Lung (tissue), 12 donors: ENCODE data around the gene RNASE8. TPM values are rescaled to one million over a fixed set of nuclear protein-coding genes. Genes with fewer than 3 reads are reported as not detected.

ENCODE experiments used
- ATAC-seq: fragments of 200-7000 bp; cut with Tn5 transposase; one replicate; pipeline ENCODE4 v1.9.1; 2020; ENCODE audit warnings: moderate number of reproducible peaks; ENCODE audit not compliant: insufficient read depth, low FRiP score
- DNase-seq, 3 donors: peaks; one replicate each; pipeline ENCODE4 v3.0.0-alpha.2; 2013 to 2017
- H3K27ac ChIP-seq, 2 donors: one replicate each; pipeline ENCODE4 v1.5.1; 2013; ENCODE audit warnings: mild to moderate bottlenecking in 2 of 2, moderate library complexity in 2 of 2, control low read depth in 1 of 2, inconsistent platforms in 1 of 2, low read depth in 1 of 2, low read length in 1 of 2
- H3K27me3 ChIP-seq, 3 donors: one replicate each; pipeline ENCODE4 v1.5.1; 2013; ENCODE audit warnings: low read length in 2 of 3; ENCODE audit not compliant: control insufficient read depth in 3 of 3, insufficient read depth in 3 of 3
- H3K36me3 ChIP-seq, 4 donors: one replicate each; pipeline ENCODE4 v1.5.1; 2013; ENCODE audit warnings: low read length in 4 of 4, mild to moderate bottlenecking in 1 of 4, moderate library complexity in 1 of 4; ENCODE audit not compliant: control insufficient read depth in 4 of 4, insufficient read depth in 4 of 4
- H3K4me1 ChIP-seq, 5 donors: one replicate each; pipeline ENCODE4 v1.5.1; 2013; ENCODE audit warnings: low read length in 5 of 5, mild to moderate bottlenecking in 2 of 5, moderate library complexity in 1 of 5; ENCODE audit not compliant: control insufficient read depth in 5 of 5, insufficient read depth in 5 of 5
- H3K4me3 ChIP-seq: one replicate; pipeline ENCODE4 v1.5.1; 2013; ENCODE audit warnings: mild to moderate bottlenecking, control low read depth, moderate library complexity
- H3K9ac ChIP-seq, 2 donors: one replicate each; pipeline ENCODE4 v1.5.1; 2013; ENCODE audit warnings: low read length in 2 of 2, control low read depth in 1 of 2; ENCODE audit not compliant: insufficient read depth in 1 of 2
- H3K9me3 ChIP-seq, 4 donors: one replicate each; pipeline ENCODE4 v1.5.1; 2013; ENCODE audit warnings: low read length in 3 of 4, mild to moderate bottlenecking in 1 of 4, moderate library complexity in 1 of 4; ENCODE audit not compliant: control insufficient read depth in 4 of 4, insufficient read depth in 3 of 4
- WGBS, 2 donors: extraction: QIAGEN DNeasy Blood & Tissue Kit; methylation state at CpG; one replicate each; pipeline ENCODE4 v1.1.7; 2013; 5-methylcytosine and 5-hydroxymethylcytosine counted together
- polyA plus RNA-seq, 2 donors: library from polyadenylated mRNA; stranded (reverse); fragments of 200-250 nt; gene quantifications; one replicate each; pipeline ENCODE4 v1.2.1, GENCODE V29; 2013
- total RNA-seq, 2 donors: library from RNA; depleted of rRNA in 1 of 2; stranded (reverse); fragments of >200 nt in 1 of 2; gene quantifications; one replicate each; pipeline ENCODE4 v1.2.1, GENCODE V29; 2014 to 2021
- TF ChIP-seq, protein P1 (sequence below): IDR thresholded peaks from 2 replicates; pipeline ENCODE4 v1.5.1; 2012; ENCODE audit warnings: mild to moderate bottlenecking; ENCODE audit errors: control extremely low read depth, extremely low read depth
- donor health status: control.
- donor health status: control.
- donor health status: Bipolar disorder and iron deficiency.
- donor health status: healthy.
- donor health status: DM: yes; HTN: yes; CAD: no.

The RNASE8 gene
- total and polyA plus RNA-seq, 4 donors, result not detected

DNA sequence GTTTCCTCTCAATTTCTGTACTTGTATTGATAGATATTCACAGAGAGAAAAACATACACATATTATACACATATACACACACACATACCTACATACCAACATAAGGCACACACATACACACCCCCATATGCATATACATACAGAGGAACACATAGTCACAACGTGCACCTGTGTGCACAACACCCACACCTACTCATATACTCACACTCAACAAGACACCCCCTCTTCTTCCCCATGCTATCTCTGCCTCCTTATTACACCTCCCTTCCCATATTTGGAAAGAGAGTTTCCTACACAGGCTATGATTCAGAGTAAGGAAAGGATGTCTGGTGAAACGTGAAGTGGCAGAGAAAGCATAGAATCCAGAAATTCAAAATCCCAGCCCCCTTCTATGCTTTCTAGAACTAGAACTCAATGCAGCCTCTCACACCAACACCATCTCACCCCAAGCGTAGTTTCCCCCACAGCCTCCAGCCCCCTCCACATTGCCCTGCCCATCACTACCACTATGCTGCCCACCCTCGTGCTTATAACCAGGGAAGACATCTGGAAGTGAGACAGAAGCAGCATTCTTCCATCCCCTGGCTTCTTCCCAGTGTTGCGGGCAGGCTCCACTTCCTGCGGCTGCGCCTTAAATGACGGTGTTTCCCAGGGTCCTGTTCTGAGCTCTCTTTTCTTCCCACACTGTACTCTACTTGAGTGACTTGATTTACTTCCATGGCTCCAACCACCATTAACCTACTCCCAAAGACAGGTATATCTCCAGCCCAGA, 2.4 kb downstream of the RNASE8 start:
- Histone ChIP-seq H3K9ac (no peak overlapping the region), H3K4me3 (no peak overlapping the region), H3K36me3 (no peaks in the 10 kb centered on the region), H3K9me3 (no peaks in the 10 kb centered on the region), H3K27ac (no peak overlapping the region), H3K27me3 (no peaks in the 10 kb centered on the region), H3K4me1 (peaks cover 0 to 5% (median 0%) of the 10 kb centered on the region in 5 donors)
- TF ChIP-seq, protein P1, sequence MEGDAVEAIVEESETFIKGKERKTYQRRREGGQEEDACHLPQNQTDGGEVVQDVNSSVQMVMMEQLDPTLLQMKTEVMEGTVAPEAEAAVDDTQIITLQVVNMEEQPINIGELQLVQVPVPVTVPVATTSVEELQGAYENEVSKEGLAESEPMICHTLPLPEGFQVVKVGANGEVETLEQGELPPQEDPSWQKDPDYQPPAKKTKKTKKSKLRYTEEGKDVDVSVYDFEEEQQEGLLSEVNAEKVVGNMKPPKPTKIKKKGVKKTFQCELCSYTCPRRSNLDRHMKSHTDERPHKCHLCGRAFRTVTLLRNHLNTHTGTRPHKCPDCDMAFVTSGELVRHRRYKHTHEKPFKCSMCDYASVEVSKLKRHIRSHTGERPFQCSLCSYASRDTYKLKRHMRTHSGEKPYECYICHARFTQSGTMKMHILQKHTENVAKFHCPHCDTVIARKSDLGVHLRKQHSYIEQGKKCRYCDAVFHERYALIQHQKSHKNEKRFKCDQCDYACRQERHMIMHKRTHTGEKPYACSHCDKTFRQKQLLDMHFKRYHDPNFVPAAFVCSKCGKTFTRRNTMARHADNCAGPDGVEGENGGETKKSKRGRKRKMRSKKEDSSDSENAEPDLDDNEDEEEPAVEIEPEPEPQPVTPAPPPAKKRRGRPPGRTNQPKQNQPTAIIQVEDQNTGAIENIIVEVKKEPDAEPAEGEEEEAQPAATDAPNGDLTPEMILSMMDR, result no peak
- no peak for DNase-seq
- no peak for ATAC-seq
- 72 to 79% methylated on average over 8 of the region's 8 CpGs for WGBS, 2 donors

DNA sequence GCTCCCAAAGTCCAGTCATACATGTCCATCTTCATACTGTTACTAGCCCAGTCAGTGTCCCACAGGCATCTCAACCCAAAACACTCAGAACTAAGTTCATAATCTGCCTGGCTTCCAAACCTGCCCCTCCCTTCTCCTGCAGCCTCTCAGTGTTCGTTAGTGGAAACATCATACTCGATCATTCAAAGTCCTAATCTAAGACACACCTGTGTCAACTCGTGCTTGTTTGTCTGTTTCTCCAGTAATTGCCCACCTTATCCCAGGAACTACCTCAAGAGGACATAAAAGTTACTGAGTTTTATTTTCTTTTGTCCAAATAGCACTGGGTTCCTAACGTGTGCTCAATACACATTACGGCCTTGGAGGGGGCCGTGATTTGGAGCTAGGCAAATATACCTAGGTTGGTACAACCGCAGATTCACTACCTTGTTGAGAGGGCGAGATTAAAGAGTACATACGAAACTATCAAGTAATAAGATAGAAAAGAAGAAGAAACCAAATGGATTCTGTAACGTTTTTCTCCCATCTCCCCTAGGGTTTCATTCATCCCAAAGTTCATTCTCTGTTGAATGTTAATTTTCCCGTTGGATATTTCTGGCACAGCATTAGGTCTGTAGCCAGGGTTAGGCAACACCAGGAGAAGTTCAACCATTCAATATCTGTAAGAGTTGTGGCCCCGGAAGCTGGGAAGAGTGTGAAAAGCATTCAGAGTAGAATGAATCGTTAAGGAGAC, 3.2 kb downstream of the RNASE8 start:
- H3K4me1 ChIP-seq, result peaks cover 0 to 5% (median 0%) of the 10 kb centered on the region in 5 donors
- H3K9ac ChIP-seq, result no peak overlapping the region
- WGBS, 2 donors, result 80 to 87% methylated on average over 13 of the region's 13 CpGs
- H3K27ac ChIP-seq, result no peak overlapping the region
- H3K27me3 ChIP-seq, result no peaks in the 10 kb centered on the region
- ATAC-seq (no peak), DNase-seq (no peak)
- no peaks in the 10 kb centered on the region for H3K9me3 ChIP-seq
- H3K36me3 ChIP-seq, result no peaks in the 10 kb centered on the region
- H3K4me3 ChIP-seq, result no peak overlapping the region
- TF ChIP-seq, protein P1, result no peak

DNA sequence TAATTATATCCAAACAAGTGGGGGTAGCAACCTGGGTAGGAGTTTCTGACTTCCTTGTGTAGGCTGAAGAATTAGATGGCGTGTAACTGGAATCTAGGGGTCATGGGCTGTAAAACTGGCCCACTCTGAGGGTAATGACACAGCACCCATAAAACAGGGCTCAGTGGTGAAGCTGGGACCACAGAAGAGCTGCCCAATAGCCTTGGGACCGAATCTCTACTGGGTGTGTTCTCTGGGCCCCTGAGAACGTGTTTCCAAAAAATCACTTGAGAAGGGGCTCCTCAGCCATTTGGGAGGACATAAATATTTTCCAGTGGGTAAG, 3.7 kb downstream of the RNASE8 start:
- 92 to 94% methylated on average over 3 of the region's 3 CpGs for WGBS, 2 donors
- Histone ChIP-seq H3K9me3 (no peaks in the 10 kb centered on the region), H3K27ac (no peak overlapping the region), H3K9ac (no peak overlapping the region), H3K4me1 (peaks cover 0 to 5% (median 0%) of the 10 kb centered on the region in 5 donors), H3K27me3 (no peaks in the 10 kb centered on the region), H3K36me3 (no peaks in the 10 kb centered on the region), H3K4me3 (no peak overlapping the region)
- DNase-seq (no peak), ATAC-seq (no peak)
- TF ChIP-seq, protein P1, result no peak
